Muscle layer of colon (tissue), 2 donors: ENCODE results near the gene COQ5.

ENCODE experiments used
- H3K27ac ChIP-seq: one replicate; pipeline ENCODE4 v1.7.0; 2013; ENCODE audit warnings: low read depth, mild to moderate bottlenecking, low read length, moderate library complexity
- H3K27me3 ChIP-seq, 2 donors: one replicate each; pipeline ENCODE4 v1.7.0; 2013; ENCODE audit warnings: low read length in 2 of 2, mild to moderate bottlenecking in 2 of 2; ENCODE audit not compliant: insufficient read depth in 2 of 2, control insufficient read depth in 1 of 2
- H3K36me3 ChIP-seq: one replicate; pipeline ENCODE4 v1.7.0; 2013; ENCODE audit warnings: mild to moderate bottlenecking, low read length; ENCODE audit not compliant: insufficient read depth
- H3K4me1 ChIP-seq: one replicate; pipeline ENCODE4 v1.7.0; 2013; ENCODE audit warnings: mild to moderate bottlenecking, low read length; ENCODE audit not compliant: insufficient read depth
- H3K4me3 ChIP-seq, 2 donors: one replicate each; pipeline ENCODE4 v1.7.0; 2013; ENCODE audit warnings: low read length in 2 of 2, low read depth in 1 of 2, mild to moderate bottlenecking in 1 of 2, moderate library complexity in 1 of 2
- H3K9ac ChIP-seq: one replicate; pipeline ENCODE4 v1.7.0; 2013; ENCODE audit warnings: low read length
- H3K9me3 ChIP-seq: one replicate; pipeline ENCODE4 v1.7.0; 2013; ENCODE audit warnings: mild to moderate bottlenecking, low read length
- donor health status: abdominal sarcoma.
- donor health status: Adenocarcinoma of cecum.

Gene COQ5

GRCh38 chr12:120528861-120529525 is at the start of gene COQ5:
TSS of gene COQ5 (minus strand) at chr12:120529158. CDS start at chr12:120529141, 17 bp downstream.
- H3K9me3 ChIP-seq: no peaks in the 10 kb centered on the region
- H3K27me3 ChIP-seq: no peaks in the 10 kb centered on the region
- H3K9ac ChIP-seq: peak within 1 kb of the TSS; percentile 21
- no peaks in the 10 kb centered on the region for H3K36me3 ChIP-seq
- peaks cover 4% of the 10 kb centered on the region for H3K4me1 ChIP-seq
- H3K4me3 ChIP-seq: peak within 1 kb of the TSS; percentile 59 to 96
- peak within 1 kb of the TSS; percentile 94 for H3K27ac ChIP-seq

GRCh38 chr12:120574106-120574505 is 45.1 kb upstream of the COQ5 start:
- Histone ChIP-seq H3K4me3 (no peak overlapping the region), H3K27me3 (no peaks in the 10 kb centered on the region), H3K9ac (no peak overlapping the region), H3K36me3 (peaks cover 84% of the 10 kb centered on the region), H3K4me1 (no peaks in the 10 kb centered on the region), H3K27ac (no peak overlapping the region), H3K9me3 (no peaks in the 10 kb centered on the region)

GRCh38 chr12:120573560-120573959 is 44.6 kb upstream of the COQ5 start:
- Histone ChIP-seq H3K36me3 (peaks cover 85% of the 10 kb centered on the region), H3K4me1 (no peaks in the 10 kb centered on the region), H3K9ac (no peak overlapping the region), H3K27me3 (no peaks in the 10 kb centered on the region), H3K9me3 (no peaks in the 10 kb centered on the region), H3K27ac (no peak overlapping the region), H3K4me3 (no peak overlapping the region)

GRCh38 chr12:120571299-120571698 is 42.3 kb upstream of the COQ5 start:
- H3K4me1 ChIP-seq: no peaks in the 10 kb centered on the region
- H3K36me3 ChIP-seq: peaks cover 88% of the 10 kb centered on the region
- no peaks in the 10 kb centered on the region for H3K9me3 ChIP-seq
- H3K4me3 ChIP-seq: no peak overlapping the region
- no peak overlapping the region for H3K27ac ChIP-seq
- no peak overlapping the region for H3K9ac ChIP-seq
- no peaks in the 10 kb centered on the region for H3K27me3 ChIP-seq

- no peaks in the 10 kb centered on the region for H3K27me3 ChIP-seq
- H3K4me1 ChIP-seq: peaks cover 16% of the 10 kb centered on the region
- H3K27ac ChIP-seq: peak overlapping the region; percentile 70
- H3K9ac ChIP-seq: no peak overlapping the region
- H3K9me3 ChIP-seq: no peaks in the 10 kb centered on the region
- H3K4me3 ChIP-seq: no peak overlapping the region
- H3K36me3 ChIP-seq: peaks cover 72% of the 10 kb centered on the region
Measured at GRCh38 chr12:120563495-120563894, 34.5 kb upstream of the COQ5 start.

GRCh38 chr12:120562906-120563305 is 33.9 kb upstream of the COQ5 start:
- no peaks in the 10 kb centered on the region for H3K27me3 ChIP-seq
- H3K9me3 ChIP-seq: no peaks in the 10 kb centered on the region
- H3K27ac ChIP-seq: peak overlapping the region; percentile 70
- H3K4me1 ChIP-seq: peaks cover 16% of the 10 kb centered on the region
- no peak overlapping the region for H3K9ac ChIP-seq
- no peak overlapping the region for H3K4me3 ChIP-seq
- peaks cover 68% of the 10 kb centered on the region for H3K36me3 ChIP-seq

- Histone ChIP-seq H3K27me3 (no peaks in the 10 kb centered on the region), H3K4me3 (no peak overlapping the region), H3K36me3 (peaks cover 44% of the 10 kb centered on the region), H3K9me3 (no peaks in the 10 kb centered on the region), H3K27ac (no peak overlapping the region), H3K9ac (no peak overlapping the region), H3K4me1 (peaks cover 9% of the 10 kb centered on the region)
Measured at GRCh38 chr12:120557589-120557988, 28.6 kb upstream of the COQ5 start.

GRCh38 chr12:120554678-120555077 is 25.7 kb upstream of the COQ5 start:
- no peak overlapping the region for H3K9ac ChIP-seq
- H3K36me3 ChIP-seq: peaks cover 35% of the 10 kb centered on the region
- peaks cover 14% of the 10 kb centered on the region for H3K4me1 ChIP-seq
- H3K4me3 ChIP-seq: no peak overlapping the region
- no peak overlapping the region for H3K27ac ChIP-seq
- no peaks in the 10 kb centered on the region for H3K27me3 ChIP-seq
- H3K9me3 ChIP-seq: no peaks in the 10 kb centered on the region

- Histone ChIP-seq H3K9me3 (no peaks in the 10 kb centered on the region), H3K27me3 (no peaks in the 10 kb centered on the region), H3K27ac (no peak overlapping the region), H3K4me3 (no peak overlapping the region), H3K9ac (no peak overlapping the region), H3K36me3 (peaks cover 41% of the 10 kb centered on the region), H3K4me1 (peaks cover 10% of the 10 kb centered on the region)
Measured at GRCh38 chr12:120546050-120546386, 17.1 kb upstream of the COQ5 start.

- no peak overlapping the region for H3K9ac ChIP-seq
- H3K27me3 ChIP-seq: no peaks in the 10 kb centered on the region
- H3K4me1 ChIP-seq: peaks cover 17% of the 10 kb centered on the region
- H3K36me3 ChIP-seq: peaks cover 37% of the 10 kb centered on the region
- H3K27ac ChIP-seq: no peak overlapping the region
- H3K9me3 ChIP-seq: no peaks in the 10 kb centered on the region
- no peak overlapping the region for H3K4me3 ChIP-seq
Measured at GRCh38 chr12:120544691-120545090, 15.7 kb upstream of the COQ5 start.

GRCh38 chr12:120542166-120542565 is 13.2 kb upstream of the COQ5 start:
- no peak overlapping the region for H3K4me3 ChIP-seq
- peaks cover 39% of the 10 kb centered on the region for H3K4me1 ChIP-seq
- H3K9ac ChIP-seq: no peak overlapping the region
- H3K27me3 ChIP-seq: no peaks in the 10 kb centered on the region
- no peak overlapping the region for H3K27ac ChIP-seq
- no peaks in the 10 kb centered on the region for H3K9me3 ChIP-seq
- H3K36me3 ChIP-seq: peaks cover 15% of the 10 kb centered on the region

- Histone ChIP-seq H3K4me1 (peaks cover 56% of the 10 kb centered on the region), H3K4me3 (no peak overlapping the region), H3K9me3 (no peaks in the 10 kb centered on the region), H3K36me3 (peaks cover 3% of the 10 kb centered on the region), H3K9ac (no peak overlapping the region), H3K27ac (no peak overlapping the region), H3K27me3 (no peaks in the 10 kb centered on the region)
Measured at GRCh38 chr12:120540445-120540844, 11.5 kb upstream of the COQ5 start.
